ENCODE results near the gene GABBR2. TPM values are rescaled to one million over a fixed set of nuclear protein-coding genes. Genes with fewer than 3 reads are reported as not detected.

The GABBR2 gene
- total RNA-seq, 1 donor from 2014 or later, result 0.84 TPM

DNA sequence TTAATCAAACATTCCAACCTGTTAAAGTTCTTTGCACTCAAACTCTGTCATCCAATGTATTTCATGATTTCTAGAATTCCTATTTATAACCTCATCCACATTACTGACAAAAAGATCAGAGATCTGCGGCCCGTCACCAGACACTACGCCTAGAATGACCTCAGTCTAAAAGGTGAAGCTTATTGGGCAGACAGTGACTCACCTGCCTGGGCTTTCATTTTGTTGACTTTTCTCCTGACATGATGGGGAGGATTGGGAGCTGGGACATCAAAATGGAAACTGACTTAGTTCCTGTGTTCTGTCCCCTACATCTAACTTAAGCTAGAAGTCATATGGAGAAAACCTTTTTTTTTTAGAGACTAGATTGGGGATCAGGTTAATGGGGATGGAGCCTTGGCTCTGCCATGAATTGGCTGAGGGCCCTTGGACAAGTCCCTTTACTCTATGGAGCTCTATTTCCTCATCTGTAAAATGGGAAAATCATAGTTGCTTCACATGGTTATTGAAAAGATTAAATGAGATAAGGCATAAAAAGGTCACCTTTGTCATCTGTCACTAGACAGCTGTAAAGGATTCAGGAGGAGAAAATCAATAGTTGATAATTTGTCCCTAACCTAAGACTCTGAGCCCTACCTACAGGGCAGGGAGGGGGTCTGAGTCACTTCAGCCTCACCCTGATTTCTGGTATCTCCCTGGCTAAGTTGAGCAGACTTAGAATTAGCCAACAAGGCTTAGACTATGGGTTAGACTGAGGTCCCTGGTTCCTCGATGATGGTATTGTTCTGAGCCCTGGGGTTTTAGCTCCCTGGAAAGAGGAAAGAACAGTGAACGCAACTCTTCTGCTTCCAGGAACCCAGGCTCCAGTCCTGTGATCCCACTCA, 228.5 kb downstream of the GABBR2 start:
- peak; percentile 17 for ATAC-seq
- intact Hi-C loops (cut with DNase I), result no loop called here
- TF ChIP-seq, protein P1, sequence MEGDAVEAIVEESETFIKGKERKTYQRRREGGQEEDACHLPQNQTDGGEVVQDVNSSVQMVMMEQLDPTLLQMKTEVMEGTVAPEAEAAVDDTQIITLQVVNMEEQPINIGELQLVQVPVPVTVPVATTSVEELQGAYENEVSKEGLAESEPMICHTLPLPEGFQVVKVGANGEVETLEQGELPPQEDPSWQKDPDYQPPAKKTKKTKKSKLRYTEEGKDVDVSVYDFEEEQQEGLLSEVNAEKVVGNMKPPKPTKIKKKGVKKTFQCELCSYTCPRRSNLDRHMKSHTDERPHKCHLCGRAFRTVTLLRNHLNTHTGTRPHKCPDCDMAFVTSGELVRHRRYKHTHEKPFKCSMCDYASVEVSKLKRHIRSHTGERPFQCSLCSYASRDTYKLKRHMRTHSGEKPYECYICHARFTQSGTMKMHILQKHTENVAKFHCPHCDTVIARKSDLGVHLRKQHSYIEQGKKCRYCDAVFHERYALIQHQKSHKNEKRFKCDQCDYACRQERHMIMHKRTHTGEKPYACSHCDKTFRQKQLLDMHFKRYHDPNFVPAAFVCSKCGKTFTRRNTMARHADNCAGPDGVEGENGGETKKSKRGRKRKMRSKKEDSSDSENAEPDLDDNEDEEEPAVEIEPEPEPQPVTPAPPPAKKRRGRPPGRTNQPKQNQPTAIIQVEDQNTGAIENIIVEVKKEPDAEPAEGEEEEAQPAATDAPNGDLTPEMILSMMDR (IDR thresholded peaks at IDR 0.05), result no peak

DNA sequence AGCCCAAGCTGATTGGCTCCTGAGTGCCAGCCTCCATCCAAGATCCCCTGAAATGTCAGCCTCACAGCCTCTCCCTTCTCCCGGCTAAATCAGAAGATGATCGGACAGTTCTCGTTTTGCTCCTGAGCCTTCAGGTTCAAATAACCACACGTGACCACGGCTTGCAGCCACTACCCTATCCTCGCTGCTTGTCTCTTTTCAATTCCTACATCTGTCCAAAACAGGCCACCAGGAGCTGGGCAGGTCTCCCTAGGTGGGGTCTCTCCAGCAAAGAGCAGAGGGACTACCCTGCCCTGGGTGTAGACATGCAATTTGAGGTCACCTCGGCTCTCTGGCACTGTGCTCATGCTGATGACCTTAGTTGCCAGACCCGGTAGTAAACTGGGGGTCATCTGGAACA, 229.3 kb downstream of the GABBR2 start:
- DNase-seq (no peak), ATAC-seq (no peak)
- Histone ChIP-seq H3K4me1 (no peaks in the 10 kb centered on the region), H3K4me3 (no peak overlapping the region), H3K9me3 (no peaks in the 10 kb centered on the region), H3K36me3 (no peaks in the 10 kb centered on the region), H3K27me3 (no peaks in the 10 kb centered on the region), H3K27ac (no peak overlapping the region)
- TF ChIP-seq, protein P1 (IDR thresholded peaks at IDR 0.05), result no peak
- intact Hi-C loops (cut with DNase I), result no loop called here

More for the DNA sequence above, 228.5 kb downstream of the GABBR2 start:
- no peaks in the 10 kb centered on the region for H3K36me3 ChIP-seq
- no peak for DNase-seq
- H3K4me3 ChIP-seq, result no peak overlapping the region
- H3K4me1 ChIP-seq, result no peaks in the 10 kb centered on the region
- no peaks in the 10 kb centered on the region for H3K9me3 ChIP-seq
- H3K27me3 ChIP-seq, result no peaks in the 10 kb centered on the region
- H3K27ac ChIP-seq, result no peak overlapping the region

DNA sequence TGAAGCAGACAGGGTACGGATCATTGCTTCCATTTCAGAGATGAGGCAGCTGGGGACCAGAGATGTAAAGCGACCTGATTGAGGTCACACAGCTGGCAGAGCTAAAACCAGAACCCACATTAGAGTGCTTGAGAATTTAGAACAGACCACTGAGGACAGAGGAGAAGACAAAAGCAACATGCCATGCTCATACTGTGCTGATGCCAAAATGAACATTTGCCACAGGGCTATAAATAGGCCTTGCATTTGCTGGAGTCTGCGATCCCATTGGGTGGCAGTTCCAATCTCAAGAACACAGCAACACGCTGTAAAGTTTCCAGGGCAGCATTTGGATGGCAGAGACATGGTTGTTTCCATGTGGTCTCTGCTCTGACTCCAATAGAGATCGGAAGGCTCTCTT, 230.9 kb downstream of the GABBR2 start:
- ATAC-seq, result no peak
- no peaks in the 10 kb centered on the region for H3K4me1 ChIP-seq
- no peaks in the 10 kb centered on the region for H3K36me3 ChIP-seq
- DNase-seq, result no peak
- H3K9me3 ChIP-seq, result no peaks in the 10 kb centered on the region
- intact Hi-C loops (cut with DNase I), result no loop called here
- no peak overlapping the region for H3K27ac ChIP-seq
- H3K27me3 ChIP-seq, result no peaks in the 10 kb centered on the region
- TF ChIP-seq, protein P1 (IDR thresholded peaks at IDR 0.05), result no peak
- H3K4me3 ChIP-seq, result no peak overlapping the region

DNA sequence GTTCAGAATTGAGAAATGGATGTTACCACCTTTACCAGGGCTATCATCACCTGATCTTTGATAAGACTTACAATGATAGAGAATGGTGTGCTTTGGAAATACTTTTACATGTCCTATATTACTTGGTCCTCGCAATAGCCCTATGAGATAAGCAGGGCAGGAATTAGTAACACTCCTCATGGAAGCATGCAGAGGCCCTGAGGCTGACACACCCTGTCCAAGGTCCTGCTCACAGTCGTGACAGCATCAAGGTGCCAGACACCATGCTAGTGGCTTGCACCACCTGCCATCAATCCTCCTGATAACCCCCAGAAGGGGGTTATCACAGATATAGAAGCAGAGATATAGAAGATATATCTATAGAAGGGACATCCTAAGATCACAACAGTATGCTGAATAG, 236.5 kb downstream of the GABBR2 start:
- H3K4me1 ChIP-seq, result no peaks in the 10 kb centered on the region
- H3K27ac ChIP-seq, result no peak overlapping the region
- DNase-seq (no peak), ATAC-seq (peak; percentile 37)
- H3K9me3 ChIP-seq, result no peaks in the 10 kb centered on the region
- no peak overlapping the region for H3K4me3 ChIP-seq
- no peaks in the 10 kb centered on the region for H3K27me3 ChIP-seq
- H3K36me3 ChIP-seq, result no peaks in the 10 kb centered on the region
- TF ChIP-seq, protein P1 (IDR thresholded peaks at IDR 0.05), result no peak
- intact Hi-C loops (cut with DNase I), result no loop called here

DNA sequence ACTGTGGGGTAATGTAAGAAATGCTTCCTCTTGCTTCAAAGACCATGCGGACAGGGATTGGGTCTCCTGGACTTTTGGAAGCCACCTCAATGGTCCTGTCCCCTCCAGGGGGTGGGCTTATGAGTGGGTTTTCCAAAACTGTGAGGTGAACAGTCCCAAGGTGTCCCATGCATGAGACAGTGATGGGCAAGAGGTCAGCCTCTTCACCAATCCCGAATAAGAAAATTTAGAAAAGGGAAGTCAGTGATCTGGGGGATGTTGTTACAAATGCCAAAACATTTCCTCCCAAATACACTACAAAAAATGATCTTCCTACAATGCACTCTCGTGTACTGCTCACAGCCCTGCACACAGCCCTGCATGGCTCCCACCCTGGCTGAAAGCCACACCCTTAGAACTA, 237.6 kb downstream of the GABBR2 start:
- Histone ChIP-seq H3K4me3 (no peak overlapping the region), H3K9me3 (no peaks in the 10 kb centered on the region), H3K27ac (no peak overlapping the region), H3K27me3 (no peaks in the 10 kb centered on the region), H3K36me3 (no peaks in the 10 kb centered on the region), H3K4me1 (no peaks in the 10 kb centered on the region)
- TF ChIP-seq, protein P1 (IDR thresholded peaks at IDR 0.05), result no peak
- intact Hi-C loops (cut with DNase I), result no loop called here
- no peak for DNase-seq
- no peak for ATAC-seq
